ENCODE measurements around the gene FCHSD2. TPM values are rescaled to one million over a fixed set of nuclear protein-coding genes. Genes with fewer than 3 reads are reported as not detected.
"Not testable (repeated sequence)": the region's sequence is repeated elsewhere in the genome, so short reads cannot be mapped to it uniquely, and the experiment has no call there.

The FCHSD2 gene
- total and polyA plus RNA-seq, 2 of the 8 experiments (the other 6 are each of a cell fraction or from before 2014, with no cell fraction given): 4.1 to 7.8 TPM

DNA sequence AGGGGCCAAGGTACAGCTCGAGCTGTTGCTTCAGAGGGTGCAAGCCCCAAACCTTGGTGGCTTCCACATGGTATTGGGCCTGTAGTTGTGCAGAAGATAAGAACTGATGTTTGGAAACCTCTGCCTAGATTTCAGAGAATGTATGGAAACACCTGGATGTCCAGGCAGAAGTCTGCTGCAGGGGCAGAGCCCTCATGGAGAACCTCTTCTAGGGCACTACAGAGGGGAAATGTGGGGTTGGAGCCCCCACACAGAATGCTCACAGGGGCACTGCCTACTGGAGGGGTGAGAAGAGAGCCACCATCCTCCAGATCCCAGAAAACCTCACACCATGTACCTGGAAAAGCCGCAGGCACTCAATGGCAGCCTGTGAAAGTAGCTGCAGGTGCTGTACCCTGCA lies 114.3 kb downstream of the FCHSD2 start:
- H4K20me1 ChIP-seq (replicated peaks in 1 of 2; ENCODE audit: control insufficient read depth in 1 of 2, insufficient read depth in 2 of 2, low read length in 2 of 2); CTCF ChIA-PET (ENCODE audit: partially characterized antibody); H2AK5ac ChIP-seq (ENCODE audit: low read depth, low read length); POLR2A ChIA-PET (ENCODE audit: partially characterized antibody); H2BK120ac ChIP-seq (replicated peaks; ENCODE audit: low read depth, low read length); H3K36me3 ChIP-seq (ENCODE audit: control insufficient read depth in 2 of 4, insufficient read depth in 4 of 4, low read length in 3 of 4); H3K9ac ChIP-seq (replicated peaks in 1 of 4; ENCODE audit: extremely low read depth in 1 of 4, low read depth in 3 of 4, low read length in 3 of 4); H3K4ac ChIP-seq (replicated peaks; ENCODE audit: insufficient read length, low read depth, low read length); H3K79me1 ChIP-seq (ENCODE audit: low read depth, low read length); H2AFZ ChIP-seq (ENCODE audit: low read length); H2BK20ac ChIP-seq (ENCODE audit: low read length); H3K56ac ChIP-seq (replicated peaks; ENCODE audit: insufficient read length, low read depth, low read length); H3K18ac ChIP-seq (ENCODE audit: extremely low read depth, low read length); H2BK5ac ChIP-seq (ENCODE audit: low read depth, low read length); H3K23ac ChIP-seq (ENCODE audit: insufficient read length); H2BK12ac ChIP-seq (ENCODE audit: low read depth, low read length); H3K23me2 ChIP-seq (ENCODE audit: low read depth, low read length); H3K27me3 ChIP-seq (replicated peaks in 1 of 4; ENCODE audit: control insufficient read depth in 3 of 4, extremely low read depth in 1 of 4, insufficient read depth in 3 of 4, low read length in 3 of 4); H4K91ac ChIP-seq (replicated peaks; ENCODE audit: insufficient read length, low read length); DNase-seq (ENCODE audit: low read depth in 1 of 2, low spot score in 2 of 2); H3K4me1 ChIP-seq (replicated peaks in 1 of 4; ENCODE audit: control insufficient read depth in 3 of 4, insufficient read depth in 4 of 4, low read length in 3 of 4); H3K79me2 ChIP-seq (ENCODE audit: control insufficient read depth in 1 of 2, insufficient read depth in 2 of 2, low read length in 2 of 2); H3K4me3 ChIP-seq (ENCODE audit: extremely low read depth in 1 of 4, insufficient read depth in 2 of 4, low read depth in 3 of 4, low read length in 4 of 4); H4K8ac ChIP-seq (ENCODE audit: extremely low read depth, insufficient read depth, low read length); H4K5ac ChIP-seq (ENCODE audit: insufficient read length, low read depth, low read length); H2BK15ac ChIP-seq (ENCODE audit: low read length); FAIRE-seq; H3K27ac ChIP-seq (ENCODE audit: low read depth, low read length); H3K14ac ChIP-seq (ENCODE audit: insufficient read length); H3K4me2 ChIP-seq (ENCODE audit: insufficient read depth in 1 of 2, low read depth in 2 of 2, low read length in 2 of 2): not testable (repeated sequence)
- peaks cover 7 to 32% of the 10 kb centered on the region in 2 experiments; a peak in 3 of 4 replicates for H3K9me3 ChIP-seq (ENCODE audit: insufficient read depth in 2 of 2, low read depth in 1 of 2, low read length in 1 of 2)
- WGBS, 2 experiments (ENCODE audit: extremely low coverage in 1 of 2, insufficient coverage in 1 of 2, insufficient read length in 1 of 2, insufficient replicate concordance in 2 of 2, low coverage in 1 of 2, low lambda C conversion rate in 2 of 2, missing lambda C conversion rate in 1 of 2): 100% methylated on average over 2 of the region's 2 CpGs; no CpG with 5 or more reads in 1 of the 2 experiments
